Femur (tissue), 1 donor: Measurements from ENCODE around the gene C4BPA.

Source experiments
- DNase-seq: peaks from one replicate; pipeline ENCODE4 v3.0.0-alpha.2; 2017

The C4BPA gene

DNA sequence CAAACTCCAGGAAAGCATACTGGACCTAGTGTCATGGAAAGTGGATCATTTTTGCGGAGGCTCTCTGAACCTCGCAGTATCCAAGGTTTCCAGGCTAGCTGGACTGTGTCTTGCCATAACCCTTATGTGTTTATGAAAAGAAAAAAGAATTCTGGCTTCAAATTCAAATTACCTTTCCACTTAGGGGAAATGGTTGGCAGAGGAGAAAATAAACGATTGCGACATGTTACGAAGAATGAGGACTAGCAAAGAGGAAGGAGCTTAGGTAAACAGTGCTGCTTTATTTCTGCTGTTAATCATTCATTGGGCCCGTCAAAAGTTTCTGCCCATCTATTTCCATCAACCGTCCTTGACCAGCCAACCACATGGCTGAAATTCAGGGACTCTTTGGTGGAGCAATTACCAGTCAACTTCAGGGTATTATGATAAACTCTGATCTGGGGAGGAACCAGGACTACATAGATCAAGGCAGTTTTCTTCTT is at the start of gene C4BPA:
C4BPA (plus strand) TSS at position 342 of the 482 bp plus-strand sequence. CDS start 8,793 bp downstream, outside the sequence.
- DNase-seq, result no peak

DNA sequence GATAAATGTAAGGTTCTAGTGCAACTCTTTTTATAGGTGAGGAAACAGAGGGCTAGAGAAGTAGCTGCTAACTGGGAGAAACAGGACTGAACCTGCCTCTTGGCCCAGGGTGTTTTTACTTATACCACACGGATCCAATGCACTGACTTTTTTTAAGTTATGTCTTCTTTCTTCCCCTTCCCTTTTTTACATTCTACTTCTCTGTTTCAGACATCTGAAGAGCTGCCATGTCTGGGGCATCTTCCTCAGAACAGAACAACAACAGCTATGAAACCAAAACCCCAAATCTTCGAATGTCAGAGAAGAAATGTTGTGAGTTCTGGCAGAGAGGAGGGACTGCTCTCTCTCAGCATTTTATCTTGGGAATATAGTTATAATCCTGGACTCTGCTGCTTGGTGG is 49.5 kb upstream of the C4BPA start:
- no peak for DNase-seq

DNA sequence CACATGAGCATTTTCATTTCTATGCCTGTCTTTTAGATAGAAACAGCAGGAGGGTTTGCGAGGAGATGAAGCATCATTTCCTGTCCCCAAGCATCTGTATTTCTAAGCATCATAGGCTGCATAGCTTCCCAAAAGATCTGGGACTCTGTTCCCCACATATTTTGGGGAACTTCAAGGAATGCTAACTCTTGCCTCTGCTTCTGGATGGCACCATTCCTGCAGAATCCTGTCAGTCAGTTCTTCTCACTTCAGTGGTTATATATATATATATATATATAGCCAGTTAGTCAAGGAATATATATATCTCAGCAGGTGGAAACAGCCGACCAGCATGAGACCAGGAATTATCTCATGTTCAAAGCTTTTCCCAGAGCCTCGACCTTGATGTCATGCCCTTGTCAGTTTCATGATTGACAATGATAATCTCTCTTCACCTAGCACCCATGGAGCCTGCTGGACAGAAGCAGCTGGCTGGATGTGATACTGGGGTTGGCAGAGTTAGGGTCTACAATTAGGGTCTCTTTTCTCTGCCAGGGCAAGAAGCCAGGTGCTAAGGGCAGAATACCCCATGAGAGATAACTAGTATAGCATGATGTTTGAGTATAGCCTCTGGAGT is 48.5 kb upstream of the C4BPA start:
- no peak for DNase-seq

DNA sequence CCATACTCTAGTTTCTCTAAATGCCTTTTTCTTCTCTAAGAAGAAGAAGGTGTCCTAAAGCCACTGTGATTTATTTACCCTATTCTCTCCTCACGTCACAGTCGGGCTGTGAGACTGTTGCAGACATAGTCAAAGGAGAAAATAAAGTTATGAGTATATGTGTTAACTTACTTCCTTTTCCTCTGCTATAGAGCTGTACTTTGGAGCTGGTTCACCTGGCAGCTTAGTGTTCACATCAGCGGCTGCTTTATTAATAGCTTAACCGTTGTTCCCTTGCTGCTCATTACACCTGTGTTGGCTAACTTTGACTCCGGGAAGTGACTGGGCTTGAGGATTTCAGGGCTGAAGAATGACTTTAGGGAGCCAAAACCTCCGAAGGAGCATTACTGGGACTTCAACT is 47.4 kb upstream of the C4BPA start:
- DNase-seq, result no peak

DNA sequence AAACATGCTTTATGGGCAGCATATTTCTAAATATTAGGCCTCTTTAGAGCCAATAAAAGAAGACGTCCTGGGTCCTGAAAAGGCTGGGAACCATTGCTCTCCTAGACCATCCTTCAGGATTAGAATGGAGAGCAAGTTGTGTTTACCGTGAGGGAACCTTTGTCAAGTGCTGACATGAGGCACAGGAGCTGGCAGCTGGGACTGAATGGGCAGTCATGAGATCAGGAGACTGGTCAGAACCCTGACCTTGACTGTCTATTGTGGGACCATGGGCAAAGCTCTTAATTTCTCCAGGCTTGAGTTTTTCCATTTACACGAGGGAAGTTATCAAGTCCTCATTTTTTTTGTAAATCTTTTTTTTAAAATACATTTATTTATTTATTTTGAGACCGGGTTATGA is 45.8 kb upstream of the C4BPA start:
- DNase-seq, result no peak

DNA sequence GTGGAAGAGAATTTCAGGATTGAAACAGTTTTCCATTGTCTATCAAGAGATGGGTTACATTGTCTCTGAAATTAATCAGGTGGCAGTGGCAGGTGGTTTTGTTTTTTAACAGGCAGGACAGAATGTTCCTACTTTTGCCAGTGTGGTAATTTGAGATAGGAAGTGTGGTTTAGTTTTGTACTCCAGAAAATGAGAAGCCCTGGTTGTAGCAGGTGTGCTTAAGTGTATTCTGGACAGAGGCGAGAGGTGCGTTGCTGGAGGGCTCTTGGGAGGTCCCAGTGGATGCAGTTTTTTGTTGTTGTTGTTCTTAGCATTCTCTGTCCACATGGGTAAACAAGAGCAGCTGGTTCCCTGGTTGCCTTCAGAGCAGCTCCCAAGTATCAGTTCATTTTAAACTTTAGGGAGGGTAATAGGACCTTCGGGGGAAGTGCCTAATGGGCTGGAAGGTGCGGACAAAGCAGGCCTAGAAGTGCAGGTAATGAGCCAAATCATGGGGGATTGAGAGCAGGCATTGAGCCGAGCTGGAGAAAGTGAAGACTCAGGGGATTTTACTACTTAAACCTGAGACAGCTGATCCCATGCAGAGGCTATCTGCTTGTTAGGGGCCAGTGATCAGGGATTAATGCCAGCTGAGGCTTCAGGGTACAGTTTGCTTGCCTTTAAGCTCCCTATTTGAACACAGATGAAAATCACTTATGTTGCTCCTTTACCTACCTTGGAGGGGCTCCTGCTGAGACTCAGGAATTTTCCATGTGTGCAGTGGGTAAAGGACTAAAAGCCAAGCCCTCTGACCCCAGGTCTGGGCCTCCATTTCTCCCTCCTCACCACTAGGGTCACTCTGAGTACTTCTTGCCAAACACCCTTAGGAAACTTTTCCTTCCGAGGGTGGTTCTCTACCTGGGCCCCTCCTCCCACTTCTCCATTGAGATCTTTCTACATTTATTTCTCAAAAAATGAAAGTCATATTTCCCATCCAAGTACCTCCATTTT is 44.9 kb upstream of the C4BPA start:
- DNase-seq, result no peak

DNA sequence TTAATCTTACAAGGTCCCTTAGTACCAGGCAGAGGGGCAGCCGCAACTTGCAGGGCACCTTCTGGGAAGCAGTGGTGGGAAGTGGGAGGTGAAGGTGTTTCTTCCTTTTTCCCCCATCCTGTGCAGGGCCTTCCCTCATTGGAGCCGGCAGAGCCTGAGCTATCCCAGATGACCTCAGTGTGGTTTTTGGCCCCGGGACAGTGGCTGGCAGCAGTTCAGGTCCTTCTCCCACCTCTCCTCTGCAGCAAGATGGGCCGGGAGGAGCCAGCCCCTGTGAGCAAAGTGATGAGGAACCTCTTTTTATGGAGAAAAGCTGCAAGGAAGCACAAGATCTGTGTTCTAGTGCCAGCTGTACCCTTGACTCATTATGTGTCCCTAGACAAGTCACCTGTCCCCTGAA is 44.2 kb upstream of the C4BPA start:
- DNase-seq, result no peak

DNA sequence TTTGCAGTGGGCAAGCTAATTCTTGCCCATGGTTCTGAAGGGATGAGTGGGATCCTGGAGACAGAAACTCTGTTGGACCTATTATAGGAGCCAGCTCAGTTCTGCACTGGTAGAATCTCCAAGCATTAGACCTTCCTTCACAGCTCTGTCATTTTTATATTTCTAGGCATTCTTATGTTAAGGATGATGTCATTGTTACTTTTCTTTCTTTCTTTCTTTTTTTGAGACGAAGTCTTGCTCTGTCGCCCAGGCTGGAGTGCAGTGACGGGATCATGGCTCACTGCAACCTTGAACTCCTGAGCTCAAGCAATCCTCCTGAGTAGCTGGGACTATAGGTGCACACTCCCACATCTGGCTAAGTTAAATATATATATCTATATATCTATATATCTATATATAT is 43.4 kb upstream of the C4BPA start:
- no peak for DNase-seq

DNA sequence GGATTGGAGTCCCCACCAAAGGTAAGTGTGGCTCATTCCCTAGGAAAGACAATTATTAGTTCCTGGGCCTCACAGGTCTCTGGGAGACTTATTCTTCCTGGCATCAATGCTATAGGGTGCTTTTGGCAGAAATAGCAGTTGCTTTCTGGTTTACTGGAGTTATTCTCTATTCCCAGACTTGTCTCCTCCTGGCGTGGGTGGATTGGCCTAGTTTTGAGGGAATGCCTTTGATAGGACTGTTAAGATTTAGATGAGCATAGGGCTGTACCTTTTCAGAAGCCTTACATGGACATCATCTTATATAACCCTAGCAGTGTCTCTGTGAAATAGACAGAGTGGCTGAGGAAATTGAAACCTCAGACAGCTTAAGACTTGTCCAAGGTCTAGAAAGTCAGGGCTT is 42.0 kb upstream of the C4BPA start:
- DNase-seq, result no peak

DNA sequence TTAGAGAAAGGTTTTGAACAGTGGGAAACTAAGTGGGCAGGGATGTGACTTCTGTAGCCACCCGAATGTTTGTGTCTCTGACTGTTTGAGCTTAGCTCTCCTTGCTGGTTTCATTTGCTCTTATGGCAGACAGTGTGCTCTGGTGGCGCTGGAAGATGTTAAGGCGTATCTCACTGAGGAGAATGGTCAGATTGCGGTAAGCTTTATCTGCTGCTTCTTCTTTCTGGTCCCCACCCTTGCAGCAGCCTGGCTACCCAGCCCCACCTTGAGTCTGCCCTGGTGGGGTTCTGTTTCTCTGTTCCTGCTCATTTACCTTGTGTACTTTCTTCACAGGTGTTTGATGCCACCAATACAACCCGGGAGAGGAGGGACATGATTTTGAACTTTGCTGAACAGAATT is 41.0 kb upstream of the C4BPA start:
- no peak for DNase-seq

DNA sequence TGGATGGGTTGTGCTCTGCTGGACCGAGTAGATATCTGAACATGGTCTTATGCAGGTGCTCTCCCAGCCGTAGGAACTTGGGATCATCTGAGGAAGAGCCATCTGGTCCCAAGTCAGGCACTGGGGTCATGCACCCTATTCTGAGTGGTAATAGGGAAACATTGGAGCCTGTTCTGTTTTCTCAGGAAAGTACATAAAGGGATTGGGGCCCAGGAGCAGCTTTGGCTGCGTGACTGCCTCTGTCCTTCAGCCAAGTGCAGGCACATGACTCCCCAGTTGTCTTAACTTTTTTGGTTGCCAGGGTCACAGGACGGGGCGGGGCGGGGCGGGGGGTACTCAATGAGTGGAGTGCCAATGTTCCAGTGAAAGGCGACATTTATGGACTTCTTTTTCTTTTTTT is 39.5 kb upstream of the C4BPA start:
- DNase-seq, result no peak

DNA sequence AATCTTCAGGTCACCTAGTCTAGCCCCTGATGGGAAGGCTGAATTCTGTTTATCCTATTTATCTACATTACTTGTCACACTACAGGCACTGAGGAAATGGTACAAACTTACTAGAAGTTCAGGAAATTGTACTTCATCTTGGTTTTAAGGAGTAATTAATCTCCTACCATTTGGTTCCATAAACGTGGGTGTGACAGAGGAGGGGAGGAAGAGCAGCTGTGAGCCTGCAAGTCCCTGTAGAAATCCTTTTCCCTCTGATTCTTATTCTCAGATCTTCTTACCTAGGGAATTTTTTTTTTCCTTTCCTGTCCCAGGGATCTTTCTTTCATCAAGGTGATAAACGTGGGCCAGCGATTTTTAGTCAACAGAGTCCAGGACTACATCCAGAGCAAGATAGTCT is 36.8 kb upstream of the C4BPA start:
- DNase-seq, result no peak

DNA sequence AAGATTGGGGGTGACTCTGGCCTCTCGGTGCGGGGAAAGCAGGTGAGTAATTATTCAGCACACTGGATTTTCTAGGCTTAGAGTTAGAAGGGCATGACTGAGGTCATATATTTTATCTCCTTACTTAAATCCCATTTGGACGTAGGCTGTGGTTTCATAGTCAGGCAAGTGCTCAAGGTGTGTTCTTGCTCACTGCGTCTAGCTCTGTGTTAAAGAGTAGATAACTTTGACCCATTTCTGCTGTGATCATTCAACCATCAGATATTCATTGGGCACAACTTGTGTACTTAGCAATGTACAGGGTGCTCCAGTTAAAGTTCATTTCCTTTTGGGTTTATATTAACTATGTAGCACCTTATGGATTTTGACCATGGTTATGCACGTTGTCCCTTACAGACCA is 36.4 kb upstream of the C4BPA start:
- DNase-seq, result no peak

DNA sequence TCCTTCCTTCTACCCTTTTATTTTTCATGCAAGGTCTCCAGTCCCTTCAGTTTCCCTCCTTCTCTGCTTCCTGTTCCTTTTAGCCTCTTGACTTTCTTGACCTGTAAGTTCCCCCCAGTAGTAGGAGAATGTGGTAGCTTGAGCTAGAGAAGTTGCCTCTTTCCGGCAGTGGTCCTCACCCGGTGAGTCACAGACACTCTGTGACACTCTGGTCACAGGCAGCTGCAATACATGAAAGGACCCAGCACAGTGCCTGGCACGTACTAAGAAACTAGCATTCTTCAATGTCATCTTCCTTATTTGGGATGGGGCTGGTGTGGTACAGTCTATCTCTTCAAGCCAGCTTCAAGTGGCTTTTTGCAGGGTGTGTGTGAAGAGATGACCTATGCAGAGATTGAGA is 35.0 kb upstream of the C4BPA start:
- no peak for DNase-seq

DNA sequence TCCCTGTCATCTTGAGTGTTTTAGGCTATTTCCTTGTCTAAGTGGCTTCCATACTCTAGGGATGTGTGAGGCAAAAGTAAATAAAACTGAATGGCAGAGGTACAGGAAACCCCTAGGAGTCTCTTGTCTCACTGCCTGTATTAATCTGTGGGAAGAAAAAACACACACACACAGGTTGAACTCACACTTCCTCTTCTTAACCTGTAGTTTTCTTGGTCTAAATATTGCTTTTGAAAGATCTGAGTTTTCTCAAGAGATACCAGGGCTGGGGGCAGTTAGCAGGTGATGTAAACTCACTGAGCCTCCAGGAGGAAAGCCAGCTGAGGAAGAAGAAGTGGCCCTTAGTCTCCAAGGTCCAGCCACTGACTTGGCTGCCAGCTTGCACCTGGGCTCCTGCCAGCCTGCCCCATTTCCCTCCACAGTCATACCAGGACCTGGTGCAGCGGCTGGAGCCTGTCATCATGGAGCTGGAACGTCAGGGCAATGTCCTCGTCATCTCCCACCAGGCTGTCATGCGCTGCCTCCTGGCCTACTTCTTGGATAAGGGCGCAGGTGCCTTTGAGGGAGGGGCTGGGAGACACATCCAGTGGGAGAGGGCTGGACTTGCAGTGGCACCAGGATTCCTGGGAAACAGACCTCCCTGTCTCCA is 34.1 kb upstream of the C4BPA start:
- DNase-seq, result no peak

DNA sequence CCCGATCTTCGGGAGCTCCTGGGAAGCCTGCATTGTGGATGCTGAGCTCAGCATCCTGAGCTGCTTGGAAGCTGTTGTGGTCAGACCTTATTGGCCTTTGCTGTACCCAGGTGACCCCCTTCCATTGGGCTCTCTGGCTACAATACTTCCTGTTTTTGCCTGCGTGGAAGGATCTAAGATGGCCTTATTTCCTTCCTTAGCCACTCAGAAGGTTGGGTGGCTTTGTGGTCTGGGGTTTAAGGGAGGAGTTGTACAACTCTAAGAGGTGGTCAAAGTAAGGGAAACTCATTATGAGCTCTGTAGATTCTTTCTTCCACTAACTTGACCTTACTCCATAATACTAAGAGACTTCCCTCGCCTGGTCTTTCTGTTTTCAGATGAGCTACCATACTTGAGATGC is 33.2 kb upstream of the C4BPA start:
- no peak for DNase-seq

DNA sequence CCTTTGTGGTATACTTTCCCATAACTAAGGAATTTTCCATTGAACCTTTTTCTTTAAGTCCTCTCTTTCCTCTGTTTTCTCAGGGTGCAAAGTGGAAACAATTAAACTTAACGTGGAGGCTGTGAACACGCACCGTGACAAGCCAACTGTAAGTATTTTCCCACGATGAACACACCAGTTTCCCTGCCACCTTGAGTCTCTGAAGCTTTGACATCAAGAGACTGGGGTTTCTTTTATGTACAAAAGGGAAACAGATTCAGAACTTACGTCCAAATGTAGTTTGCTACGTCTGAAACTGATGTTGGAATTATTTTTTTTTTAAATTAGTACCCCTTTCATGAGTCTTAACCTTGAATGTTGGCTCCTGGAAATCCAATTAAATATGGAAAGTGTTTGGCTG is 32.6 kb upstream of the C4BPA start:
- DNase-seq, result no peak

DNA sequence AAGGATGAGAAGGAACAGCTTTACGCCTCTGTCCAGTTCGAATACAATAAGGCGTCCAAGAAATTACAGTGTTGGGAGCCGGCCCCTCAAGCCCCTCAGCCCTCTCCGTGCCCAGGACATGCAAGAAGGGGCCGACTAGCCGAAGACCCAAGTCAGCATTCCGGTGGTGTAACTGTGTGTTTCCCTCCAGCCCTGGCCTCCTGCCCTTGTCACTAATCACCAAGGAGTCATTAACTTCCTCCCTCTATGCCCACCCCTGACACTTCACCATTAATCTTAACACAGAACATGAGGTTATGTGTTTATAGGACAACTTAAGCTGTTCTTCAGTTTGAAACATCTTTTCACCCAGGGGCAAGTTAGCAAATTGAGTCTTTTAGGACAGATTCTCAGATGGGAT is 31.8 kb upstream of the C4BPA start:
- no peak for DNase-seq

DNA sequence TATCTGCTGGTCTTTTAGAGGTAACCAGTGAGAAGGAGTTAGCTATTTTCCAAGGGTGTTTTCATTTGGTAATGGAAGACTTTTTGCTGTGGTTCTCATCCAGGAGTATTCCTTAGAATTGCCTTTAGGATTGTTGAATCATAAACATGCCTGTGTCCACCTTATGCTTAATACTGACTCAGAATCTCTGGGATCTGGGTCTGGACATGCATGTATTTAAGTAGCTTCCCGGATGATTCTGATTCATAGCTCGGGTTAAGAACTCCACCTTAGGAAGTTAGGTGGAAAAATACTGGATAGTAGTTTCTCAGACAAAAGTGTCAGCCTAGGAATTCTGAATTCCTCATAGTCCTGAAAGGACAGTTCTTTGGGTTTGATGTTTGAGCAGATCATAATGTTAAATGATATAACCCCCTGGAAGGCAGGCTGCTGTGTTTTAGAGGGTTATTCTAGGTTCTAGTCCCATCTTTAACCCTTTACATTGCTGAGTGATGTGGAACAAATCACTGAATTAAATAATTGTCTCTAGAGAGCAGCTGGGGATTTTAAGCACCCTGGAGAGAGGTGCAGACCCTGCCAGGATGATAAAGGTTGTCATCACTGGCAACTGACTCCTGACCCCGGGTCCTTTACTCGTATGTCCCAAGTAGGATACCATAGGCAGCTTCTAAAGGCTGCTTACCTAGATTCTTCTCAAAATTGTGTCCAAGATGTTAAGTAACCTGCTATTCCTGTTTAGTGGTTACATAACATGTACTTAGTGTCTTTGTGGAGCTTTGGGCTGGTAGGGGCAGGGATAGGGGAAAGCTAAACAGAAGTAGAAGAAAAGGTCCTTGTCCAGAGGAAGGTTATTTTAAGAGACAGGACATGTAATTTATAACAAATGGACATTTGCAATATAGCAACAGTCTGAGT is 29.9 kb upstream of the C4BPA start:
- no peak for DNase-seq

DNA sequence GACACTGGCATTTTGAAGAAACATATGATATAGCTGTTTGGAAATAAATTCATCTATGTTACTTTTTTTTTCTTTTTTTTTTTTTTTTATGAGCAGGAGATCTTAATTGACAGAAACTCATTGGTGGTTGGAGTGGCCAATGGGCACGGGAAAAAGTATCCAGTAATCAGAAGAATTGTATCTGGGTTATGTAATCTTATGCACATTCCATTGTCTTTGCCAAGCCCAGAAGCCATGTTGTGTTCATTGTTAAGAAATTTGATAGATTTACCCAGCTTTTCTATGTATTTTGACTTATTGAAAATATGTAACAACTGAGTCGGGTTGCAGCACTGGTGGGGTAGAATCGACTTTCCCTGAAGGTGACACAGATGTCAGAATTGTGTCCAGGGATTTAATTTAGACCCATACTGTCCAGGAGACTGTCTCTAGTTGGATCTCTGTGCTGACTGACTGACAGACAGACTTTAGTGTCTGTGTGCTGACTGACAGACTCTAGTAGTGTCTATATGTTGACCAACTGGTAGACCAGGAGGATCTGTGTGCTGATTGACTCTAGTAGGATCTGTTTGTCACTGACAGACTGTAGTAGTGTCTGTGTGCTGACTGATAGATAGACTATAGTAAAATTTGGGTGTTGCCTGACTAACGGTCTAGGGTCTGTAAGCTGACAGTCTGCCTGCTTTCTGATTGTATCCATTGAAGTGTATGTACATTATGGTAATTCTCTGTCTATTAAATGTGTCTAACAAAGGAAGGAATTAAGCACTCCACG is 27.7 kb upstream of the C4BPA start:
- no peak for DNase-seq

DNA sequence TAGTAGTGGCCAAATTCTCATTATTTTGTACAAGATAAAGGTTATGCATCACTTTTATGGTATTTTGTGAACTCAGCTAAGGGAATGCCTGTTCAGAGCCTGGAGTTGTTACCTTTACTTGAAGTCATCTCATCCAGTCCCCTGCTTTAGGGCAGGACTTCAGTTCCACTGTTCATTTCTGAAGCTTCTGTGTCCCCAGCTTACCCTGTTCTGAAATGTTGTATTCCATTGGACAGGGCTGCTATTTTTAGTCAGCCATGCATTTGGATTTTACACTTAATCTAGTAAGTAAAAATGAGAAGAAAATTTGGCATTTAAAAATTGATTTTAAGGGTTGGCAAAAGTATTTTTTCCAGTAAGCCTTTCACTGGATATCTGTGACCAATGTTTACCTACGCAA is 27.0 kb upstream of the C4BPA start:
- DNase-seq, result no peak
